Measurements from ENCODE around the gene UBE2G2.

DNA sequence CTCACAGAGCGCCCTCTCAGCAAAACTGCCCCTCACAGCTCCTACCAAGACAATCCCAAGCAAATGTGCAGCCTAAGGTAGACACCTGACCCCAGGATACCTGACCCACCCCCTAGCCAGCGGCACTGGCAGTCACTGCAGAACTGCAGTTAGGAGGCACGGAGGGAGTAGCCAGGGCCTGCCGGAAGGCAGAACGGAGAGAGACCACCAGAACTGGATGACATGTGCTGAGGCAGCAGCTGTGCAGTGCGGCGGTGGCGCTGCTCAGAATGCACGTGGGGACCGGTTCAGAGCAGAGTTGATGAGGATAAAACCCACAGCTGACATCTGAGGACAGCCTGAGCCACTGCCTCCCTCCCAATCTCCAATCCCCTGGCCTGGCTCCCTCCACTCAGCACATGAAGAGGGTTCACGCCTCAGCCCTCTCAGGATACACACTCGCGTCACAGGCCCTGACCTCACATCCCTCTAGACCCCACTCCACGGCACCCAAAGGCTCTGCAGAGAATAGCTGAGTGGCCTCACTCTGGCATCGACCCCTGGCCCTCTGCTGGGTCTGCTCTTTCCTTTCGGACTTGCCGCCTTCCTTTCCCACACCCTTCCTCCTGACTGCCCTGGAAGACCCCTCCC, 29.6 kb downstream of the UBE2G2 start:
- TF ChIP-seq, protein P1, sequence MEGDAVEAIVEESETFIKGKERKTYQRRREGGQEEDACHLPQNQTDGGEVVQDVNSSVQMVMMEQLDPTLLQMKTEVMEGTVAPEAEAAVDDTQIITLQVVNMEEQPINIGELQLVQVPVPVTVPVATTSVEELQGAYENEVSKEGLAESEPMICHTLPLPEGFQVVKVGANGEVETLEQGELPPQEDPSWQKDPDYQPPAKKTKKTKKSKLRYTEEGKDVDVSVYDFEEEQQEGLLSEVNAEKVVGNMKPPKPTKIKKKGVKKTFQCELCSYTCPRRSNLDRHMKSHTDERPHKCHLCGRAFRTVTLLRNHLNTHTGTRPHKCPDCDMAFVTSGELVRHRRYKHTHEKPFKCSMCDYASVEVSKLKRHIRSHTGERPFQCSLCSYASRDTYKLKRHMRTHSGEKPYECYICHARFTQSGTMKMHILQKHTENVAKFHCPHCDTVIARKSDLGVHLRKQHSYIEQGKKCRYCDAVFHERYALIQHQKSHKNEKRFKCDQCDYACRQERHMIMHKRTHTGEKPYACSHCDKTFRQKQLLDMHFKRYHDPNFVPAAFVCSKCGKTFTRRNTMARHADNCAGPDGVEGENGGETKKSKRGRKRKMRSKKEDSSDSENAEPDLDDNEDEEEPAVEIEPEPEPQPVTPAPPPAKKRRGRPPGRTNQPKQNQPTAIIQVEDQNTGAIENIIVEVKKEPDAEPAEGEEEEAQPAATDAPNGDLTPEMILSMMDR (IDR thresholded peaks at IDR 0.05; ENCODE audit: poor library complexity, severe bottlenecking) = no peak
- no peak for TF ChIP-seq RAD21 (conservative IDR thresholded peaks at IDR 0.05)

All from neural cell (in vitro differentiated cells).